ENCODE results near the gene HMCN1.

GRCh38 chr1:185907246-185907645, 173.1 kb downstream of the HMCN1 start:
- TF ChIP-seq CTCF (IDR thresholded peaks at IDR 0.05) = no peak
- no peak for TF ChIP-seq POLR2A (IDR thresholded peaks at IDR 0.05)

Data from right lobe of liver (tissue), 4 donors.